Ishikawa (cell line): ENCODE results near the gene ADAM15.

Experiments
- CEBPB ChIP-seq: IDR thresholded peaks from 2 replicates; pipeline ENCODE4 v1.6.1; 2012
- CREB1 ChIP-seq: IDR thresholded peaks from 2 replicates; pipeline ENCODE4 v1.6.1; 2012; ENCODE audit warnings: low read depth
- EGR1 ChIP-seq: IDR thresholded peaks from 2 replicates; pipeline ENCODE4 v1.6.1; 2012
- EP300 ChIP-seq: IDR thresholded peaks from 2 replicates; pipeline ENCODE4 v1.6.1; 2012; ENCODE audit warnings: borderline replicate concordance
- FOXM1 ChIP-seq: IDR thresholded peaks from 2 replicates; pipeline ENCODE4 v1.6.1; 2012; ENCODE audit warnings: low read depth, borderline replicate concordance
- NFIC ChIP-seq: IDR thresholded peaks from 2 replicates; pipeline ENCODE4 v1.6.1; 2012
- RAD21 ChIP-seq: IDR thresholded peaks from 2 replicates; pipeline ENCODE4 v1.6.1; 2012; ENCODE audit warnings: low read depth
- TAF1 ChIP-seq: IDR thresholded peaks from 2 replicates; pipeline ENCODE4 v1.6.1; 2012; ENCODE audit warnings: low read depth, mild to moderate bottlenecking
- TCF12 ChIP-seq: IDR thresholded peaks from 2 replicates; pipeline ENCODE4 v1.6.1; 2012; ENCODE audit warnings: low read depth
- TEAD4 ChIP-seq: IDR thresholded peaks from 2 replicates; pipeline ENCODE4 v1.6.1; 2012
- YY1 ChIP-seq: IDR thresholded peaks from 2 replicates; pipeline ENCODE4 v1.6.1; 2012; ENCODE audit warnings: low read depth
- ZBTB7A ChIP-seq: IDR thresholded peaks from 2 replicates; pipeline ENCODE4 v1.6.1; 2012; ENCODE audit warnings: low read depth
- TF ChIP-seq, protein P1 (sequence below): IDR thresholded peaks from 2 replicates; pipeline ENCODE4 v1.6.1; 2012; ENCODE audit warnings: low read depth, mild to moderate bottlenecking
- TF ChIP-seq, protein P2 (sequence below): IDR thresholded peaks from 2 replicates; pipeline ENCODE4 v1.6.1; 2012
- TF ChIP-seq, protein P3 (sequence below): IDR thresholded peaks from 2 replicates; pipeline ENCODE4 v1.6.1; 2012

ADAM15 gene

GRCh38 chr1:155007251-155007828 lies 43.8 kb upstream of the ADAM15 start:
- TF ChIP-seq ZBTB7A, result no peak
- no peak for TF ChIP-seq EGR1
- no peak for TF ChIP-seq FOXM1
- TF ChIP-seq RAD21, result no peak
- no peak for TF ChIP-seq NFIC
- TF ChIP-seq TCF12, result no peak
- TF ChIP-seq CEBPB, result no peak
- TF ChIP-seq TAF1, result no peak
- TF ChIP-seq CREB1, result no peak

GRCh38 chr1:155008015-155008941 lies 42.8 kb upstream of the ADAM15 start:
- TF ChIP-seq, protein P1, sequence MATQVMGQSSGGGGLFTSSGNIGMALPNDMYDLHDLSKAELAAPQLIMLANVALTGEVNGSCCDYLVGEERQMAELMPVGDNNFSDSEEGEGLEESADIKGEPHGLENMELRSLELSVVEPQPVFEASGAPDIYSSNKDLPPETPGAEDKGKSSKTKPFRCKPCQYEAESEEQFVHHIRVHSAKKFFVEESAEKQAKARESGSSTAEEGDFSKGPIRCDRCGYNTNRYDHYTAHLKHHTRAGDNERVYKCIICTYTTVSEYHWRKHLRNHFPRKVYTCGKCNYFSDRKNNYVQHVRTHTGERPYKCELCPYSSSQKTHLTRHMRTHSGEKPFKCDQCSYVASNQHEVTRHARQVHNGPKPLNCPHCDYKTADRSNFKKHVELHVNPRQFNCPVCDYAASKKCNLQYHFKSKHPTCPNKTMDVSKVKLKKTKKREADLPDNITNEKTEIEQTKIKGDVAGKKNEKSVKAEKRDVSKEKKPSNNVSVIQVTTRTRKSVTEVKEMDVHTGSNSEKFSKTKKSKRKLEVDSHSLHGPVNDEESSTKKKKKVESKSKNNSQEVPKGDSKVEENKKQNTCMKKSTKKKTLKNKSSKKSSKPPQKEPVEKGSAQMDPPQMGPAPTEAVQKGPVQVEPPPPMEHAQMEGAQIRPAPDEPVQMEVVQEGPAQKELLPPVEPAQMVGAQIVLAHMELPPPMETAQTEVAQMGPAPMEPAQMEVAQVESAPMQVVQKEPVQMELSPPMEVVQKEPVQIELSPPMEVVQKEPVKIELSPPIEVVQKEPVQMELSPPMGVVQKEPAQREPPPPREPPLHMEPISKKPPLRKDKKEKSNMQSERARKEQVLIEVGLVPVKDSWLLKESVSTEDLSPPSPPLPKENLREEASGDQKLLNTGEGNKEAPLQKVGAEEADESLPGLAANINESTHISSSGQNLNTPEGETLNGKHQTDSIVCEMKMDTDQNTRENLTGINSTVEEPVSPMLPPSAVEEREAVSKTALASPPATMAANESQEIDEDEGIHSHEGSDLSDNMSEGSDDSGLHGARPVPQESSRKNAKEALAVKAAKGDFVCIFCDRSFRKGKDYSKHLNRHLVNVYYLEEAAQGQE, result no peak
- TF ChIP-seq RAD21 (no peak), EGR1 (no peak), TAF1 (no peak), ZBTB7A (no peak), EP300 (no peak), TCF12 (no peak), CREB1 (no peak), NFIC (no peak), TEAD4 (no peak), YY1 (no peak)
- TF ChIP-seq, protein P2, sequence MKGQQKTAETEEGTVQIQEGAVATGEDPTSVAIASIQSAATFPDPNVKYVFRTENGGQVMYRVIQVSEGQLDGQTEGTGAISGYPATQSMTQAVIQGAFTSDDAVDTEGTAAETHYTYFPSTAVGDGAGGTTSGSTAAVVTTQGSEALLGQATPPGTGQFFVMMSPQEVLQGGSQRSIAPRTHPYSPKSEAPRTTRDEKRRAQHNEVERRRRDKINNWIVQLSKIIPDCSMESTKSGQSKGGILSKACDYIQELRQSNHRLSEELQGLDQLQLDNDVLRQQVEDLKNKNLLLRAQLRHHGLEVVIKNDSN, result no peak

DNA sequence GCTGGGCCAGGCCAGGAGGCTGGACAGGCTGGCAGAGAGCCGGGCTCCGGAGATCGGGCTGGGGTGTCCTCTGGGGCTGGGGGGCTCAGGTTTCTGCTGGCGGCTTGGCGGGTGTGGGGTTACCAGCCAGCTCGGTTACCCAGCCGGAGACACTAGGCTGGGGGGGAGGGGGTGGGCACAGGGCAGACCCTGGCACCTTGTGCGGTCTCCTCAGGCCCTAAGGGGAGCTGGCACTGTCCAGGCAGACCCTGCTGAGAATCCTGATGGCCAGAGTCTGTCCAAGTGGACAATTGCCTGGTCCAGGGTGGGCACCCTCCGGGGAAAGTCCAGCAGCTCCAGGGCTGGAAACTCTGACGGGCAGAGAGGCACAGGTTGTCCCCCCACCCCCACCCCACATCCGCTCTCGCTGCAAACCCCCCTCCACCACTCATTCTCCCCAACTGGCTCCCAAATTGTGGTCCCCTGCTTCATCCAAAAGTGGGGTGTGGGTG lies 41.9 kb upstream of the ADAM15 start:
- TF ChIP-seq NFIC, result no peak
- TF ChIP-seq RAD21, result no peak
- TF ChIP-seq TEAD4, result no peak
- TF ChIP-seq, protein P3, sequence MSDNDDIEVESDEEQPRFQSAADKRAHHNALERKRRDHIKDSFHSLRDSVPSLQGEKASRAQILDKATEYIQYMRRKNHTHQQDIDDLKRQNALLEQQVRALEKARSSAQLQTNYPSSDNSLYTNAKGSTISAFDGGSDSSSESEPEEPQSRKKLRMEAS, result no peak
- TF ChIP-seq, protein P2, result no peak
- TF ChIP-seq ZBTB7A, result no peak
- TF ChIP-seq, protein P1, result no peak
- TF ChIP-seq EGR1, result no peak

DNA sequence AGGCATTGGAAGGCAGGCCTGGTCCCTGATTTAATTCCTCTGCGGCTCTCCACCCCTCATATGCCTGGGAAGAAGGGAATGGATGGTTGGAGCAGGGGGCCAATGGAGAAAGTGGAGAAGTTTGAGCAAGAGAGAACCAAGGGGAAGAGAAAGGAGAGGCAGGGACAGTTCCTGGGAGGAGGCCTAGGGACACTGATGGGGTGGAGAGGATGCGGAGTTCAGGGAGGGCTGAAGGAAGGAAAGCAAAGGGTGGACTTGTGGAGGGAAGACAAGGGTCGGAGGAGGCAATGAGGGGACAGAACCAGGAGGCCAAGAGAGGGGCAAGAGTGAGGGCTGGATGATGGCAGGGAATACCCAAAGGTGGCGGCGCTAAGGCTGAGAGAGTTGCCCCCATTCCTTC lies 41.4 kb upstream of the ADAM15 start:
- no peak for TF ChIP-seq RAD21
- TF ChIP-seq EP300, result no peak
- TF ChIP-seq, protein P3, result no peak
- TF ChIP-seq CEBPB, result no peak
- TF ChIP-seq FOXM1, result no peak

DNA sequence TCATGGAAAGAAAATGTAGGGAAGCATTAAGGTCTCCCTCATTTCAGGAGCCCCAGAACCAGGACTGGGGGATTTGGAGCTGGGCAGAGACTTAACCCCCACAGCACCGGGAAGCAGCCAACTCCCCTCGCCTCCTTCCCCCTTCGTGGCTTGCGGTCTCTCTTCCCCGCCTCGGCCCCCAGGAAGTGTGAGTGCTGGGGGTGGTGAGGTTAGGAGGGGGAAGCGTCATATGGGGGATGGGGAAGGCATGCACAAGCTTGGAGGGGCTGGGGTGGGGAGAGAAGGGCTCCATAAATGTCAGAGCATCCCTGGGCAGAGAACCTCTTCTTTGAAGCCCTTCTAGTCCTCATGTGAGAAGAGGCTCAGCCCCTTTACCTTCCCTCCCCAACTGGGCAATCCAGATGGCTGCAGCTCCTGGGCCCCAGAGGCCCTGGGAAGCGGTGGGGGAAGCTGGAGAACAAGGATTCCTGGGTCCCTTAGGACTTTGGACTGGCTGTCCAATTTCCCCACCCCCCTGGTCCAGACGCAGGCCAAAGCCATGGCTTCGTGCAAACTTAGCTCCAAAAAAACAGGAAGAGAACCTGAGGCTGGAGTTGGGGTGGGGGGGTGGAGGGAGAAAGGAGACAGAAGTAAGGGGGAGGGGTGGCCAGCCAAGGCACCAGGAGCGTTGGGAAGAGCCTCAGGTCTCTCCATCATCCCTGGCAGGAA lies 40.8 kb upstream of the ADAM15 start:
- TF ChIP-seq, protein P3, result no peak
- no peak for TF ChIP-seq NFIC
- no peak for TF ChIP-seq ZBTB7A
- TF ChIP-seq TEAD4, result no peak
- TF ChIP-seq RAD21, result no peak
- no peak for TF ChIP-seq EGR1
- no peak for TF ChIP-seq EP300
- no peak for TF ChIP-seq TCF12
- TF ChIP-seq FOXM1, result no peak
